Breast epithelium (tissue), 4 donors: ENCODE data around the gene PGBD5. TPM values are rescaled to one million over a fixed set of nuclear protein-coding genes. Genes with fewer than 3 reads are reported as not detected.

Source experiments
- DNase-seq, 2 donors: peaks; one replicate each; pipeline ENCODE4 v3.0.0-alpha.2; 2019; ENCODE audit warnings: low spot score in 2 of 2
- H3K27ac ChIP-seq, 2 donors: fragments of 200-600 bp; sonication (generic) in 1 of 2; one replicate each; pipeline ENCODE4 v1.5.1; 2016 to 2019; ENCODE audit warnings: mild to moderate bottlenecking in 1 of 2
- H3K27me3 ChIP-seq, 2 donors: fragments of 200-600 bp; sonication (generic) in 1 of 2; one replicate each; pipeline versions ENCODE4 v1.5.1 to v1.6.0; 2017 to 2019; ENCODE audit warnings: control low read depth in 1 of 2, mild to moderate bottlenecking in 1 of 2
- H3K36me3 ChIP-seq: fragments of 200-600 bp; one replicate; pipeline ENCODE4 v1.5.1; 2019
- H3K4me1 ChIP-seq, 2 donors: fragments of 200-600 bp; sonication (generic); one replicate each; pipeline ENCODE4 v1.5.1; 2016 to 2019; ENCODE audit warnings: control low read depth in 1 of 2
- H3K4me3 ChIP-seq, 3 donors: fragments of 200-600 bp; sonication (generic); 1 replicate in 2 of 3; 2 replicates in 1 of 3; pipeline ENCODE4 v1.5.1; 2016 to 2019; ENCODE audit warnings: mild to moderate bottlenecking in 3 of 3, moderate library complexity in 2 of 3
- H3K9me3 ChIP-seq, 2 donors: fragments of 200-600 bp; sonication (generic) in 1 of 2; one replicate each; pipeline ENCODE4 v1.5.1; 2016 to 2019; ENCODE audit warnings: control low read depth in 1 of 2
- POLR2A ChIP-seq: fragments of 450-650 bp; IDR thresholded peaks from one replicate; pipeline ENCODE4 v1.6.1; 2016; ENCODE audit warnings: antibody characterized with exemption, mild to moderate bottlenecking, moderate library complexity
- POLR2AphosphoS5 ChIP-seq, 3 donors: sonication (generic); formaldehyde crosslinking; IDR thresholded peaks; one replicate each; pipeline ENCODE4 v1.6.1; 2017; ENCODE audit warnings: antibody characterized with exemption in 3 of 3
- intact Hi-C: fragments of 100-400 bp; cut with DNase I; formaldehyde crosslinking; loops from one replicate; pipeline ENCODE4 v1.15.1; 2023; ENCODE audit warnings: low total_unique reads
- total RNA-seq, 3 donors: library from RNA; depleted of rRNA; stranded (reverse); fragments of >200 nt; gene quantifications; one replicate each; pipeline ENCODE4 v1.1.0, GENCODE V29; 2016
- TF ChIP-seq, protein P1 (sequence below), 3 donors: fragments of 450-650 bp; IDR thresholded peaks; one replicate each; pipeline ENCODE4 v1.5.1; 2016 to 2017; ENCODE audit warnings: antibody characterized with exemption in 3 of 3, mild to moderate bottlenecking in 3 of 3, moderate library complexity in 3 of 3

PGBD5 gene
- total RNA-seq, 3 donors from 2014 or later, result 0.48 to 0.98 (median 0.59) TPM

DNA sequence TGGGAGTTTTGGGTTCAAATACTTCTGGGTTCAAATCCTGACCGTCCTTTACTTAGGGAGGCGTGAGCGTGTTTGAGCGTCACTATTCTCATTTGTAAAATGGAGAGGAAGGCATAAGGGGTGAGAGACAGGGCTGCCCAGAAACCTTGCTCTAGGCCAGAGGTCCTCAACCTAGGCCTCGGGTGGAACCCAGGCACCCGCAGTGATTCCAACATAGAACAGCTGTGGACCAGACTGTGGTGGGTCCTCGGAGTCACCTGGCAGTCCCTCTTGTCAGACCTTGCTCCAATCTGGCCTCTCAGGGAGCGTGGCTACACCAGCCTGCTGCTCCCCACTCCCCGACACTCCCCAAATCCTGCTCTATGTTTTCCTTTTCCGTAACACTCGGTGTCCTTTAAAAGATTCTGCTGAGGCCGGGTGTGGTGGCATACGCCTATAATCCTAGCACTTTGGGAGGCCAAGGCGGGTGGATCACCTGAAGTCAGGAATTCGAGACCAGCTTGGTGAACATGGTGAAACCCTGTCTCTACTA, 116.4 kb downstream of the PGBD5 start:
- no peak for DNase-seq
- intact Hi-C loops, result loop anchor here (10.0 kb wide), 1 partner anchor 645 kb away; no protein-coding TSS in a partner anchor
- TF ChIP-seq POLR2AphosphoS5 (IDR thresholded peaks at IDR 0.05) (no peak), POLR2A (no peak)
- TF ChIP-seq, protein P1, sequence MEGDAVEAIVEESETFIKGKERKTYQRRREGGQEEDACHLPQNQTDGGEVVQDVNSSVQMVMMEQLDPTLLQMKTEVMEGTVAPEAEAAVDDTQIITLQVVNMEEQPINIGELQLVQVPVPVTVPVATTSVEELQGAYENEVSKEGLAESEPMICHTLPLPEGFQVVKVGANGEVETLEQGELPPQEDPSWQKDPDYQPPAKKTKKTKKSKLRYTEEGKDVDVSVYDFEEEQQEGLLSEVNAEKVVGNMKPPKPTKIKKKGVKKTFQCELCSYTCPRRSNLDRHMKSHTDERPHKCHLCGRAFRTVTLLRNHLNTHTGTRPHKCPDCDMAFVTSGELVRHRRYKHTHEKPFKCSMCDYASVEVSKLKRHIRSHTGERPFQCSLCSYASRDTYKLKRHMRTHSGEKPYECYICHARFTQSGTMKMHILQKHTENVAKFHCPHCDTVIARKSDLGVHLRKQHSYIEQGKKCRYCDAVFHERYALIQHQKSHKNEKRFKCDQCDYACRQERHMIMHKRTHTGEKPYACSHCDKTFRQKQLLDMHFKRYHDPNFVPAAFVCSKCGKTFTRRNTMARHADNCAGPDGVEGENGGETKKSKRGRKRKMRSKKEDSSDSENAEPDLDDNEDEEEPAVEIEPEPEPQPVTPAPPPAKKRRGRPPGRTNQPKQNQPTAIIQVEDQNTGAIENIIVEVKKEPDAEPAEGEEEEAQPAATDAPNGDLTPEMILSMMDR (IDR thresholded peaks at IDR 0.05), result no peak
- Histone ChIP-seq H3K27ac (no peak overlapping the region), H3K27me3 (no peaks in the 10 kb centered on the region), H3K9me3 (no peaks in the 10 kb centered on the region), H3K4me3 (no peak overlapping the region), H3K4me1 (peaks cover 0 to 4% of the 10 kb centered on the region in 2 donors), H3K36me3 (no peaks in the 10 kb centered on the region)

DNA sequence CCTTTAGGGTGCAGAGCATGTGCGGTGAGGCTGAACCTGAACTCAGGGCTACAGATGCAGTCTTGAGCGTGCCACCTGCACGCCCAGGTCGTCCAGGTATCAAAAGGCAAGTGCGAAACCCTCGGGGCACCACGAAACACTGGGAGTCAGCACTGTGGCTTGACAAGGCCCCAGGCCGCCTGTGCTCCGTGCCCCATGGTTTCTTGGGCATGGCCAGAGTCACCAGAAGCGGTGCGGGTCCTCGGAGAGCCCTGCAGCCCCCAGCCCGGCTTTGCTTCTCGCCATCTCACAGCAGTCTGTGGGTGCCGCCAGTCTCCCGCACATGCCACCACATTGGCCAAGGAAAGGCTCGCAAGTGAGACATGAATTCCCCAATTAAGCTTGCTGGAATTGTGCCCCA, 117.3 kb downstream of the PGBD5 start:
- H3K36me3 ChIP-seq, result no peaks in the 10 kb centered on the region
- intact Hi-C loops, result no loop called here
- DNase-seq, result no peak
- H3K4me3 ChIP-seq, result no peak overlapping the region
- H3K27me3 ChIP-seq, result no peaks in the 10 kb centered on the region
- no peak overlapping the region for H3K27ac ChIP-seq
- peaks cover 0 to 4% of the 10 kb centered on the region in 2 donors for H3K4me1 ChIP-seq
- H3K9me3 ChIP-seq, result no peaks in the 10 kb centered on the region
- TF ChIP-seq, protein P1 (IDR thresholded peaks at IDR 0.05), result no peak
- no peak for TF ChIP-seq POLR2AphosphoS5 (IDR thresholded peaks at IDR 0.05)

DNA sequence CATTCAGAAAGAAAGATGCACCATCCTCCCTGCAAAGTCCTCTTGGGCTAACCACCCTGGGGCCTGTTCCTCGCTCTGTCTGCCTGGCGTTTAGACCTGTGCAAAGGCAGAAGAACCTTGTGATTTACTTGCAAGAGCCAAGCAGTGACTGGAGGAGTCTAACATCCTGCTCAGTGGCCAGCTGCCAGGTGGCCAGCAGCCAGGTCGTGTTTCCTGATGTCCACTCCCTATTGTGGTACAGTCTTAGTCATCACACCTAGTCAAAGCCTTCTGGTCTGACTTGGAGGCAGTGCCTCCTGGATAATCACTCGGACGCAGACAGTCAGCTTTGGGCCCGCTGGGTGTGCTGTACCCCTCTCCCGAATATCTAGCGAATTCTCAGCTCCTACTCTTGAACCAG, 118.1 kb downstream of the PGBD5 start:
- Histone ChIP-seq H3K9me3 (no peaks in the 10 kb centered on the region), H3K4me3 (no peak overlapping the region), H3K36me3 (no peaks in the 10 kb centered on the region), H3K4me1 (peaks cover 0 to 4% of the 10 kb centered on the region in 2 donors), H3K27ac (no peak overlapping the region), H3K27me3 (no peaks in the 10 kb centered on the region)
- intact Hi-C loops, result no loop called here
- peak; percentile 85 to 94 for DNase-seq
- TF ChIP-seq, protein P1 (IDR thresholded peaks at IDR 0.05), result no peak
- peak in 1 of 3 donors; percentile 31 for TF ChIP-seq POLR2AphosphoS5 (IDR thresholded peaks at IDR 0.05)
- TF ChIP-seq POLR2A, result no peak

DNA sequence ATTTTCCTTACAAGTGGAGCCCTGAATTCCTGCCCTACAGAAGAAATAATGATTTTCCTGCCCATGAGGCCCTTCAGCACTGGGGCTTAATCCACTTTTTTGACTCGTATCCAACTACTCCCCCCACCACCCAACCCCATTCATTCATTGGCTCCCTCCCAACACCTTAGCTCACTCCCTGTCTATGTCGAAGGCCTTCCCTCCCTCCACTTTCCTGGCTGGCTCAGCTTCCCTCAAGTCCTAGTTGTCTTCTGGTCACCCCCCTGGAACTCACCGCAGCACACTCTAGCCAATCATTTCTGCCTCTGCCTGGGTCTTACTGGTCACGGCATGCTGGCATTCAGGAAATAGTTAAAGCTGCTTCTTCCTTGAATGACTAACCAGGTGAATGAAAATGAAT, 118.9 kb downstream of the PGBD5 start:
- Histone ChIP-seq H3K36me3 (no peaks in the 10 kb centered on the region), H3K4me3 (no peak overlapping the region), H3K27me3 (no peaks in the 10 kb centered on the region), H3K9me3 (no peaks in the 10 kb centered on the region), H3K27ac (no peak overlapping the region), H3K4me1 (peaks cover 0 to 4% of the 10 kb centered on the region in 2 donors)
- TF ChIP-seq POLR2A (no peak), POLR2AphosphoS5 (IDR thresholded peaks at IDR 0.05) (no peak)
- TF ChIP-seq, protein P1 (IDR thresholded peaks at IDR 0.05), result no peak
- DNase-seq, result no peak
- intact Hi-C loops, result no loop called here

DNA sequence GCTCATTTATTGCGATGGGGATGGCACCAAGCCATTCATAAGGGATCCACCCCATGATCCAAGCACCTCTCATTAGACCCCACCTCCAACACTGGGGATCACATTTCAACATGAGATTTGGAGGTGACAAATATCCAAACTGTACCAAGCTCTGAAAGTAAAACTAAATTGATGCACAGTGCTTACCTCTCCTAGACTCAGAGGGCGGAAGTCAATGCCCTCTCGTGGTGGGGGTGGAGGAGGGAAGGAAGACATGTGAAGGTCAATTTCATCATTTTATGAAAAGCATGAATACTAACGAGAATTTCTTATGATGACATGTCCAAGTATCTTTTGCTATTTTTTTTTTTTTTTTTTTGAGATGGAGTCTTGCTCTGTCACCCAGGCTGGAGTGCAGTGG, 120.0 kb downstream of the PGBD5 start:
- no peak for DNase-seq
- Histone ChIP-seq H3K4me3 (no peak overlapping the region), H3K9me3 (no peaks in the 10 kb centered on the region), H3K4me1 (peaks cover 0 to 4% of the 10 kb centered on the region in 2 donors), H3K27me3 (no peaks in the 10 kb centered on the region), H3K36me3 (no peaks in the 10 kb centered on the region), H3K27ac (no peak overlapping the region)
- TF ChIP-seq, protein P1 (IDR thresholded peaks at IDR 0.05), result no peak
- TF ChIP-seq POLR2A, result no peak
- intact Hi-C loops, result no loop called here
